Tibial nerve (tissue), 4 donors: ENCODE results near the gene ADAP1. TPM values are rescaled to one million over a fixed set of nuclear protein-coding genes. Genes with fewer than 3 reads are reported as not detected.

Experiments used
- DNase-seq, 2 donors: peaks; one replicate each; pipeline ENCODE4 v3.0.0-alpha.2; 2019; ENCODE audit warnings: low spot score in 2 of 2
- H3K27ac ChIP-seq, 4 donors: fragments of 200-600 bp; sonication (generic) in 3 of 4; one replicate each; pipeline ENCODE4 v1.5.1; 2017 to 2019; ENCODE audit warnings: mild to moderate bottlenecking in 1 of 4
- H3K27me3 ChIP-seq, 2 donors: fragments of 200-600 bp; sonication (generic) in 1 of 2; one replicate each; pipeline versions ENCODE4 v1.5.1 to v1.6.0; 2017 to 2019
- H3K36me3 ChIP-seq, 3 donors: fragments of 200-600 bp; sonication (generic); one replicate each; pipeline ENCODE4 v1.5.1; 2018 to 2019
- H3K4me1 ChIP-seq, 4 donors: fragments of 200-600 bp; sonication (generic) in 3 of 4; one replicate each; pipeline ENCODE4 v1.5.1; 2017 to 2019
- H3K4me3 ChIP-seq, 4 donors: fragments of 200-600 bp; sonication (generic) in 3 of 4; one replicate each; pipeline ENCODE4 v1.5.1; 2017 to 2019; ENCODE audit warnings: mild to moderate bottlenecking in 1 of 4, moderate library complexity in 1 of 4
- H3K9me3 ChIP-seq, 4 donors: fragments of 200-600 bp; sonication (generic) in 3 of 4; one replicate each; pipeline ENCODE4 v1.5.1; 2017 to 2019
- EP300 ChIP-seq, 2 donors: sonication (generic); formaldehyde crosslinking; IDR thresholded peaks; one replicate each; pipeline ENCODE4 v1.6.1; 2017; ENCODE audit warnings: antibody characterized with exemption in 2 of 2, mild to moderate bottlenecking in 1 of 2
- POLR2A ChIP-seq, 2 donors: fragments of 450-650 bp; IDR thresholded peaks; one replicate each; pipeline ENCODE4 v1.6.1; 2017; ENCODE audit warnings: antibody characterized with exemption in 2 of 2, mild to moderate bottlenecking in 2 of 2, moderate library complexity in 2 of 2
- WGBS, 2 donors: methylation state at CpG; one replicate each; pipeline ENCODE4 v1.1.5; 2018; 5-methylcytosine and 5-hydroxymethylcytosine counted together
- total RNA-seq, 4 donors: library from RNA; depleted of rRNA; stranded (reverse); fragments of >200 nt; gene quantifications; one replicate each; pipeline ENCODE4 v1.1.0, GENCODE V29; 2016
- TF ChIP-seq, protein P1 (sequence below), 5 experiments: fragments of 200-600 bp in 3 of 5; fragments of 450-650 bp in 2 of 5; sonication (generic) in 3 of 5; IDR thresholded peaks; one replicate each; pipeline ENCODE4 v1.5.1; 2016 to 2019; ENCODE audit warnings: antibody characterized with exemption in 5 of 5, mild to moderate bottlenecking in 3 of 5, moderate library complexity in 2 of 5

The ADAP1 gene
- total RNA-seq, 4 donors from 2014 or later: 29.3 to 53.0 (median 39.6) TPM

DNA sequence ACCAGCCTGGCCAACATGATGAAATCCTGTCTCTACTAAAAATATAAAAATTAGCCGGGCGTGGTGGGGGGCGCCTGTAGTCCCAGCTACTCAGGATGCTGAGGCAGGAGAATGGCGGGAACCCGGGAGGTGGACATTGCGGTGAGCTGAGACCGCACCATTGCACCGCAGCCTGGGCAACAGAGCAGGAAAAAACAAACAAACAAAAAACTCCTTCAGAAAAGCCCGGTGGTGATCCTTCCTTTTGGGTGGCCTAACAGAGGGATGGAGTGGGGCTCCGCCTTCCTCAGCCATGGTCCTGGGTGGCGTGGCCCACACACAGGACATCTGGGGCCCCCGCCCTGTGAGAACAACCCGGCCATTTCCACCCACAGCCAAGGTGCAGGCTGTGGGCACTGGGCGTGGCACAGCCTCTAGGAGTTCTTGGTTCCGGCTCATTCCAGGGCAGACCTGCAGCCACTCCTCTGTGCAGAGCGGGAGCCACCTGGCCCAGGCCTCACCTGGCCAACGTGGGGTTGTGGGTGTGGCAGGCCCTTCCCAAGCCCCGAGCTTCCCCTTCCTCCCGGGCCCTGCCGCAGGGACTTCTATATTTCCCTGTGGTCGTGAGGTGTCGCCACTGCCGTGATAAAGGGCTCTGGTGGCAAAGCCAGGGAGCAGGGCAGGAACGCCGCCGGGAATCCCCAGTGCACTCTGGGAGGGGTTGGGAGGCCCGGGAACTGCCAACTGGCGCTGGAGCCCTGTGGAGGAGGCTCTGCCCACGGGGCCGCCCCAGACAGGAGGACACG, 40.6 kb downstream of the ADAP1 start:
- 59 to 61% methylated on average over 24 to 29 of the region's 31 CpGs for WGBS, 2 donors

GRCh38 chr7:911791-912480, 42.5 kb downstream of the ADAP1 start:
- Histone ChIP-seq H3K4me3 (no peak overlapping the region), H3K9me3 (no peaks in the 10 kb centered on the region), H3K36me3 (no peaks in the 10 kb centered on the region), H3K4me1 (peaks cover 0 to 86% (median 17%) of the 10 kb centered on the region in 4 donors), H3K27ac (peak overlapping the region; percentile 50 to 85 (median 69)), H3K27me3 (peaks cover 0 to 5% of the 10 kb centered on the region in 2 donors)
- TF ChIP-seq POLR2A (IDR thresholded peaks at IDR 0.05) (no peak), EP300 (IDR thresholded peaks at IDR 0.05) (peak in 1 of 2 donors; percentile 38)
- TF ChIP-seq, protein P1, sequence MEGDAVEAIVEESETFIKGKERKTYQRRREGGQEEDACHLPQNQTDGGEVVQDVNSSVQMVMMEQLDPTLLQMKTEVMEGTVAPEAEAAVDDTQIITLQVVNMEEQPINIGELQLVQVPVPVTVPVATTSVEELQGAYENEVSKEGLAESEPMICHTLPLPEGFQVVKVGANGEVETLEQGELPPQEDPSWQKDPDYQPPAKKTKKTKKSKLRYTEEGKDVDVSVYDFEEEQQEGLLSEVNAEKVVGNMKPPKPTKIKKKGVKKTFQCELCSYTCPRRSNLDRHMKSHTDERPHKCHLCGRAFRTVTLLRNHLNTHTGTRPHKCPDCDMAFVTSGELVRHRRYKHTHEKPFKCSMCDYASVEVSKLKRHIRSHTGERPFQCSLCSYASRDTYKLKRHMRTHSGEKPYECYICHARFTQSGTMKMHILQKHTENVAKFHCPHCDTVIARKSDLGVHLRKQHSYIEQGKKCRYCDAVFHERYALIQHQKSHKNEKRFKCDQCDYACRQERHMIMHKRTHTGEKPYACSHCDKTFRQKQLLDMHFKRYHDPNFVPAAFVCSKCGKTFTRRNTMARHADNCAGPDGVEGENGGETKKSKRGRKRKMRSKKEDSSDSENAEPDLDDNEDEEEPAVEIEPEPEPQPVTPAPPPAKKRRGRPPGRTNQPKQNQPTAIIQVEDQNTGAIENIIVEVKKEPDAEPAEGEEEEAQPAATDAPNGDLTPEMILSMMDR (IDR thresholded peaks at IDR 0.05): no peak
- DNase-seq: no peak
- 45 to 47% methylated on average over 13 to 31 of the region's 41 CpGs for WGBS, 2 donors

More for the DNA sequence above, 40.6 kb downstream of the ADAP1 start:
- H3K4me3 ChIP-seq: no peak overlapping the region
- peaks cover 0 to 66% (median 17%) of the 10 kb centered on the region in 4 donors for H3K4me1 ChIP-seq
- TF ChIP-seq, protein P1 (IDR thresholded peaks at IDR 0.05): peak in 2 of 5 experiments; percentile 16 to 32
- TF ChIP-seq POLR2A (IDR thresholded peaks at IDR 0.05) (no peak), EP300 (IDR thresholded peaks at IDR 0.05) (peak in 1 of 2 donors; percentile 25)
- peak overlapping the region in 3 of 4 donors; percentile 57 to 80 (median 59) for H3K27ac ChIP-seq
- H3K9me3 ChIP-seq: no peaks in the 10 kb centered on the region
- DNase-seq: no peak
- peaks cover 0 to 9% (median 0%) of the 10 kb centered on the region in 3 donors for H3K36me3 ChIP-seq
- H3K27me3 ChIP-seq: peaks cover 0 to 5% of the 10 kb centered on the region in 2 donors

DNA sequence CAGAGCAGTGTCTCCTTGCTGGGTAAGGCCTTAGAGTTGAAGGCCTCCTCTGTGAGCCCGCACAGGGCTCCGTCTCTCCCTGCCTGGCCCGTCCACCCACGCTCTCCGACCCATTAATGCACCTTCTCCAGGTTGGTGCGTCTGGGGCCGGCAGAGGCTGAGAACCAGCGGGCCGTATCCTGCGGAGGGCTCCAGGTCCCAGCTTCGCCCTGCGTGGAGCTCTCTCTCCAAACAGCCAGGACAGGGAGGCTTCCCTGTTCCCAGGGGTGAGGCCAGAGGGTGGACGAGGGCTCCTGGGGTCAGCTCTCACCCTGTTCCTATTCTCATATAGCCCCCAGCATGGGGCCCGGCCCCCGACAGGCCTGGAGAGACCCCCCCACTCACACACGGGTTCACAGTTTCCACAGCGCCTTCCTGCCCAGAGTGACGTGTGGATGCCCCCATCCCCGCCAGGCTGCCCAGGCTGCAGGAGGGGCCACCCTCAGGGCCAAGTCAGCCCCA, 43.5 kb downstream of the ADAP1 start:
- 80 to 85% methylated on average over 11 to 19 of the region's 19 CpGs for WGBS, 2 donors
- H3K4me3 ChIP-seq: no peak overlapping the region
- no peaks in the 10 kb centered on the region for H3K9me3 ChIP-seq
- no peak for DNase-seq
- H3K36me3 ChIP-seq: no peaks in the 10 kb centered on the region
- H3K27ac ChIP-seq: peak overlapping the region; percentile 13 to 85 (median 54)
- H3K4me1 ChIP-seq: peaks cover 0 to 81% (median 16%) of the 10 kb centered on the region in 4 donors
- TF ChIP-seq, protein P1 (IDR thresholded peaks at IDR 0.05): no peak
- TF ChIP-seq POLR2A (IDR thresholded peaks at IDR 0.05): no peak
- TF ChIP-seq EP300 (IDR thresholded peaks at IDR 0.05): no peak
- H3K27me3 ChIP-seq: peaks cover 0 to 5% of the 10 kb centered on the region in 2 donors

DNA sequence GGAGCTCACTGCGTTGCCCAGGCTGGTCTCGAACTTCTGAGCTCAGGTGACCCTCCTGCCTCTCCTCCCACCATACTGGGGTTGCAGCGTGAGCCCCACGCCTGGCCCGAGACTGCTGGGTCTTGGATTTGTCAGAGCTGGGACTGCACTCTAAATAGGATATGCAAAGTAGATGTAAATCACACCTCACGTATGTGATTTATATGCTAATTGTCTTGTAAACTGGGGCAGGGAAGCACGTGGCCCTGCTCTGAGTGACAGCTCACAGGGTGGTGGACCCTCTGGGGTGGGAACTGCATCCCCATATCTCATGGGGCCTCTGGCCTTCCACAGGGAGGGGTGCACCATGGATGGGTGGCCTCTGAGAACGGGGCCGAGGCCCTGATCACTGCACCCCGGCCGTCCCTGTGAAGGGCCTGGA, 44.0 kb downstream of the ADAP1 start:
- peaks cover 0 to 5% of the 10 kb centered on the region in 2 donors for H3K27me3 ChIP-seq
- H3K27ac ChIP-seq: peak overlapping the region; percentile 7 to 85 (median 40)
- no peak for DNase-seq
- peaks cover 0 to 75% (median 16%) of the 10 kb centered on the region in 4 donors for H3K4me1 ChIP-seq
- H3K36me3 ChIP-seq: no peaks in the 10 kb centered on the region
- whole genome bisulfite sequencing, 2 donors: 82 to 86% methylated on average over 10 to 11 of the region's 11 CpGs
- no peaks in the 10 kb centered on the region for H3K9me3 ChIP-seq
- no peak for TF ChIP-seq EP300 (IDR thresholded peaks at IDR 0.05)
- no peak for TF ChIP-seq POLR2A (IDR thresholded peaks at IDR 0.05)
- TF ChIP-seq, protein P1 (IDR thresholded peaks at IDR 0.05): no peak
- H3K4me3 ChIP-seq: no peak overlapping the region
